Measurements from ENCODE around the gene CNTF.
A peak's percentile ranks its signal among the peaks of the same experiment; 100 is the strongest.

CNTF gene

DNA sequence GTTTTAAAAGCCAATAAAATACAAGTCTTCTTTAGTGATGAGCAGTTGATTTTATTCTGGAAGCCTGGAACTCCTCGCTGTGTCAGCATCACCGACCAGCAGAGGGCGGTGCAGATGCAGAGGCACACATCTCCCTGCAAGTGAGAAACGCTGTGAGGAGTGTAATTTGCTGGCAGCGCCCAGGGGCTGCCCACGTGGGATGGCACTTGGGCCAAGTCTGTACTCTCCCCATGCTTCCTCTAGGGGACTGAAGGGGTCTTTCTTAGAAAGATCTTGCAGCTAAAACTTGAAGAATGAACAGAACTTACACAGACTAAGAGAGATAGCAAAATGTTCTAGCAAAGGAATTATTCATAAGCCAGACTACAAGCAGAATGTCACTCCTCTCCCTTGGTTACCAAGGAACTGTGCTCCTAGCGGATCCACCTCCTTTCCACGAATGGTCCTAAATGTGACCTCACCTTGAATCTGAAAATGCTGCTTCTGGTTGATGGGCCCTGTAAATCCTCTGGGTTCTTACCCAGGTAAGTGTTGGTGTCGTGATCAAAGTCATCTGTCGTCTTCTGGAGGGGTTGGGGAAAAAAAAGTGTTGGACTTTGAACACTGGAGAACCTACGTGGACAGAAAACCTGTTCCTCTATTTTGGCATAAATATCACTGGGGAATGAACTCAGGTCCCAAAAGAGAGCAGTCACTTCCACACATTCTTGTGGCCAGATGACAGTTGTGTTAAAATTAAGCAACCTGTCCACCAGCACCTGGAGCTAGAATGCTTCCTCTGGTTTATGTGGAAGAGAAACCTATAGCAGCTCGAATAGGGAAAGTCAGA lies 31.8 kb downstream of the CNTF start:
- POLR2A ChIA-PET, result no interaction called here
- DNase-seq (ENCODE audit: low read depth, low spot score), result no peak
- CTCF ChIA-PET, result interaction anchor here (0.8 to 7.1 kb wide), 21 partner anchors 8 to 504 kb away, joined by 3 to 74 read pairs (median 6); partner anchors contain the start of gene LPXN
- TF ChIP-seq, protein P1, sequence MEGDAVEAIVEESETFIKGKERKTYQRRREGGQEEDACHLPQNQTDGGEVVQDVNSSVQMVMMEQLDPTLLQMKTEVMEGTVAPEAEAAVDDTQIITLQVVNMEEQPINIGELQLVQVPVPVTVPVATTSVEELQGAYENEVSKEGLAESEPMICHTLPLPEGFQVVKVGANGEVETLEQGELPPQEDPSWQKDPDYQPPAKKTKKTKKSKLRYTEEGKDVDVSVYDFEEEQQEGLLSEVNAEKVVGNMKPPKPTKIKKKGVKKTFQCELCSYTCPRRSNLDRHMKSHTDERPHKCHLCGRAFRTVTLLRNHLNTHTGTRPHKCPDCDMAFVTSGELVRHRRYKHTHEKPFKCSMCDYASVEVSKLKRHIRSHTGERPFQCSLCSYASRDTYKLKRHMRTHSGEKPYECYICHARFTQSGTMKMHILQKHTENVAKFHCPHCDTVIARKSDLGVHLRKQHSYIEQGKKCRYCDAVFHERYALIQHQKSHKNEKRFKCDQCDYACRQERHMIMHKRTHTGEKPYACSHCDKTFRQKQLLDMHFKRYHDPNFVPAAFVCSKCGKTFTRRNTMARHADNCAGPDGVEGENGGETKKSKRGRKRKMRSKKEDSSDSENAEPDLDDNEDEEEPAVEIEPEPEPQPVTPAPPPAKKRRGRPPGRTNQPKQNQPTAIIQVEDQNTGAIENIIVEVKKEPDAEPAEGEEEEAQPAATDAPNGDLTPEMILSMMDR (IDR thresholded peaks at IDR 0.05; ENCODE audit: insufficient read depth, low read length, missing control alignments), result peak; percentile 92
- H3K4me3 ChIP-seq (ENCODE audit: low read depth, low read length), result no peak overlapping the region

DNA sequence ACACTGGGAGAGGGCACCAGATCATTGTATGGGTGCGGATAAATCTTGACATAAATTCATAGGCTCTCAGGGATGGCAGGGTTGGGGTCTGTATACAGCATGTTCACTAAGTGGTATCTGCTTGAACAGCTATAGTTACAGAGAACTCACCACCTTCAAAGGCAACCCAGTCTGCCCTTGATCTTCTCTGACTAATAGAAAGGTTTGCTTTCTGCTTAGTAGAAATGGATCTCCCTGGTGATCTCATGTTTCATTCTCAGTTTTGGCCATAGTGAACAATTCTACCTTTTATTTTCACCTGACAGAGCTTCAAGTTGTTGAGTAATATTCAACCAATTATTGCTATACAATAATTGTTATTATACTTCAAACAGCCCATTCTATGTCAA lies 32.4 kb downstream of the CNTF start:
- ChIA-PET CTCF (interaction anchor here (0.8 to 7.1 kb wide), 20 partner anchors 9 to 503 kb away, joined by 3 to 74 read pairs (median 6); partner anchors contain the start of gene LPXN), POLR2A (no interaction called here)
- no peak overlapping the region for H3K4me3 ChIP-seq (ENCODE audit: low read depth, low read length)
- TF ChIP-seq, protein P1 (IDR thresholded peaks at IDR 0.05; ENCODE audit: insufficient read depth, low read length, missing control alignments), result no peak
- no peak for DNase-seq (ENCODE audit: low read depth, low spot score)

DNA sequence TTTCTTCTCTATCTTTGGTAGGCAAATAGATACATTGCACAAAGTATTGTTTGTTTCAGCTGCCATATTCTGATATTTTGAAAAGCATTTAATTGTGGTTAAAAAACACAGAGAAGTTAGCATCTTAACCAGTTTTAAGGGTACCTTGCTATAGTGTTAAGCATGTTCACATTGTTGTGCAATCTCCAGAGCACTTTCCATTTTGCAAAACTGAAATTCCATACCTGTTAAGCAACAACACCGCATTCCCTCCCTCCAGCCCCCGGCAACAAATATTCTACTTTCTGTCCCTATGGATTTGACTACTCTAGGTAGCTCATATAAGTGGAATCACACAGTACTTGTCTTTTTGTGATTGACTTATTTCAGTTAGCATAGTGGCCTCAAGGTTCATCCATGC lies 33.9 kb downstream of the CNTF start:
- ChIA-PET CTCF (interaction anchor here (2.6 to 7.1 kb wide), 4 partner anchors 17 to 244 kb away, joined by 20 to 74 read pairs (median 48); no protein-coding TSS in a partner anchor), POLR2A (no interaction called here)
- DNase-seq (ENCODE audit: low read depth, low spot score), result no peak
- no peak overlapping the region for H3K4me3 ChIP-seq (ENCODE audit: low read depth, low read length)
- TF ChIP-seq, protein P1 (IDR thresholded peaks at IDR 0.05; ENCODE audit: insufficient read depth, low read length, missing control alignments), result no peak

DNA sequence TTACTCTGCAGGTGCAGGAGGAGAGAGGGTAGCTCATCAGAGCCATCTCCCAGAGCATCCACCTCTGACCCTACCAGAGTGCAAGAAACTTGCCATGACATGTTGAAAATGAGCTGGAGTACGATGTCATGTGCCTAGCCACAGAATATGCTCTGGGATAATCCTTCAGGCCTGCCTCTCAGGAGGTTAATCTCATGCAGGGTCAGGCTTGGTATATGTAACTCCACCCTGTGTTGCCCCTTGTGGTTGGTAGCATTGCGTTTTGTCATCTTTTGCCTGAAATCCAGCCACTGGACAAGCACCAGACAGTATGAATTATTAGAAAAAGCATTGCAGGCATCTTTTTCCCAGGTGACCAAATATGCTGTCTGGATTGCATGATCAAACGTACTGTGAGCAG lies 36.2 kb downstream of the CNTF start:
- ChIA-PET CTCF (interaction anchor here (1.1 to 1.4 kb wide), 3 partner anchors 9 to 130 kb away, joined by 3 to 4 read pairs (median 3); no protein-coding TSS in a partner anchor), POLR2A (no interaction called here)
- TF ChIP-seq, protein P1 (IDR thresholded peaks at IDR 0.05; ENCODE audit: insufficient read depth, low read length, missing control alignments), result no peak
- no peak for DNase-seq (ENCODE audit: low read depth, low spot score)
- H3K4me3 ChIP-seq (ENCODE audit: low read depth, low read length), result no peak overlapping the region

DNA sequence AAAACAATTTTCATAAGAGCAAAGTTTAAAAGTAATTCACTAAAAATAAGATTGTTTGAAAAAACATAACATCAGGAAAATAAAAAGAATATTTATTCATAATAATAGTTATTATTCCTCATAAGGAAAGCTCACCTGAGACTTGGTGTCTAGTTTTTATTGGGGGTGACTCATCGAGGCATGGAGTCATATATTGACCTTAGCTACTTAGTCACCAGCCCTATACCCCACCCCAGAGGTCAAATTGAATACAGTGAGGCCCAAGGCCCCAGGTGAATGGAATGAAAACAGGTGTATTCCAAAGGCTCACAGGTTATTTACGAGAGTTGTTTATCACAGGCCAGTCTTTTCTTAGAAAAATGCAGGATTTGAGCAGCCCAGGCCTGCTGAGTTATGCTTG lies 36.9 kb downstream of the CNTF start:
- CTCF ChIA-PET, result interaction anchor here (0.9 to 1.4 kb wide), 2 partner anchors 129 to 477 kb away, joined by 3 to 4 read pairs; no protein-coding TSS in a partner anchor
- no peak for DNase-seq (ENCODE audit: low read depth, low spot score)
- H3K4me3 ChIP-seq (ENCODE audit: low read depth, low read length), result no peak overlapping the region
- POLR2A ChIA-PET, result no interaction called here
- TF ChIP-seq, protein P1 (IDR thresholded peaks at IDR 0.05; ENCODE audit: insufficient read depth, low read length, missing control alignments), result no peak

DNA sequence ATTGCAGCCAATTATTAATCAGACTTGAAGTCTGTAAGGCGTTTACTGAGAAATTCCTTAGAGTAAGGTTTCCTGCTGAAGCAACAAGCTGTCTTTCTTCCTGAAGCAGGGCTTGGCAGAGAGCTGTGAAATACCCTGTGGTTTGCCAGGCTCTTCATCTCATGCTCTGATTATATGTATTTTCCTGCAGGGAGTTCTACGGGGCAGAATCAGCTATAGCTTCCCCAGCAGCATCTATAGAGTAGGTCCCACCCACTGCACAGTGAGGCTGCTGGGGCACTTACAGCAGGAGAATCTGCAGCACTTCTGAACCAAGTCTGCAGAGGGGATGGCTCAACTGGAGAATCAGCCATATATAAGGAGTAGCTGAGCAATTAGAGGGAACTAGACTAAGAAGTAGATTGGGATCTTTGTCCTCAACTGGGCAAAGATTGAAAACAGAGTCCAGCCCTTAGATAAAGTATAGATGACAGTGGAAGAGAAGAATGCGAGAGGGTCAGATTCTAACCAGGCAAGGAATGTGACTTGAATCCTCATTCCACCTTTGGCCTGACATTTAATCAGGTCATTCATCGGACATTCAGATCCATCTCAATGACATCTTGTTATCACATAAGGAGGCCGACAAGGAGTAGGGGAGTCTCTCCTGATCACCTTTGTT lies 37.6 kb downstream of the CNTF start:
- ChIA-PET POLR2A (no interaction called here), CTCF (interaction anchor here (0.9 to 1.4 kb wide), 3 partner anchors 83 to 476 kb away, joined by 3 to 4 read pairs (median 4); no protein-coding TSS in a partner anchor)
- no peak for DNase-seq (ENCODE audit: low read depth, low spot score)
- TF ChIP-seq, protein P1 (IDR thresholded peaks at IDR 0.05; ENCODE audit: insufficient read depth, low read length, missing control alignments), result no peak
- H3K4me3 ChIP-seq (ENCODE audit: low read depth, low read length), result no peak overlapping the region

All from AG04449 (cell line).